Body of pancreas (tissue), 4 donors: ENCODE measurements around the gene TNFAIP2.

Experiments used
- POLR2A ChIP-seq, 3 donors: fragments of 450-650 bp; IDR thresholded peaks; one replicate each; pipeline ENCODE4 v1.6.1; 2016; ENCODE audit warnings: antibody characterized with exemption in 3 of 3, mild to moderate bottlenecking in 2 of 3
- TF ChIP-seq, protein P1 (sequence below), 7 experiments: fragments of 450-650 bp in 4 of 7; fragments of 200-600 bp in 3 of 7; sonication (generic) in 3 of 7; IDR thresholded peaks; one replicate each; pipeline ENCODE4 v1.5.1; 2016 to 2019; ENCODE audit warnings: antibody characterized with exemption in 7 of 7

DNA sequence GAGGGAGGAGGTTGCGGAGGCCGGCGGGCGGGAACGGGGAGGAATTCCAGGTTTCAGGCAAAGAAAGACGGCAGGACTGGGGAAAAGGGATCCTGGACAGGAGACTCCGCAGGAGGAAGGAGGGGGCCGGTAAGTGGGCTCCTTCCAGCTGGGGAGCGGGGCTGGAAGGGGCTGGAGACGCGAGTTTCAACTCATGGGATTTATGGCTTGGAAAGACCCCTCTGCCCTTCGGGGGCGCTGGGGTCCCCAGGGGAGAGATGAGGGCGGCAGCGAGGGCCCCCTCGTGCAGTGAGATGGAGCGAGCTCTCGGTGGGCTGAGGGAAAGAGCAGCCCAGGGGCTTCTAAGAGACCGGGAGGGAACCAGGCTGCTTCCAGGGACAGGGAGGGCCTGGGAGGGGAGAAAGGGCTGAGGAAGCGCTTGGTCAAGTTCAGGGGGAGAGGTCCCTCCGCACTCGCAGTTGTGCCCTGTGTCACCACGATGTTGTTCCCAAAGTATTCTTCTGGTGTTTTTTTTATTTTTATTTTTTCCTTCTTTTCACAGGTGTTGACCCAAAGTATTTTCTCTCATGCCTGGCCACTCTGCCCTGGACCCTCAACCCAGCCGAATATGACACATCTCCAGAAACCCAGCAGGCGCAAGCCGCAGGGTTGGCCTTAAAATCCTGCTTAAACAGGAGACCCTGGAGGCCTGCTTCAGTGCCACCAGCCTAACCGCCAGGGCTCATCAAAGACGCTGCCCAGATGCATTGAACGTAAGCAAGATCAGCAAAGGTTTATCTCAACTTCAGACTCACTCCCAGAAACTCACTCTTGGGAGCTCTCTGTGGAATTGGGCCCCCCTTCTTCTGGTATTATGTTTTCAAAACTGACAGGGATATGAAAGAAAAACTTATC, 16.1 kb downstream of the TNFAIP2 start:
- TF ChIP-seq, protein P1, sequence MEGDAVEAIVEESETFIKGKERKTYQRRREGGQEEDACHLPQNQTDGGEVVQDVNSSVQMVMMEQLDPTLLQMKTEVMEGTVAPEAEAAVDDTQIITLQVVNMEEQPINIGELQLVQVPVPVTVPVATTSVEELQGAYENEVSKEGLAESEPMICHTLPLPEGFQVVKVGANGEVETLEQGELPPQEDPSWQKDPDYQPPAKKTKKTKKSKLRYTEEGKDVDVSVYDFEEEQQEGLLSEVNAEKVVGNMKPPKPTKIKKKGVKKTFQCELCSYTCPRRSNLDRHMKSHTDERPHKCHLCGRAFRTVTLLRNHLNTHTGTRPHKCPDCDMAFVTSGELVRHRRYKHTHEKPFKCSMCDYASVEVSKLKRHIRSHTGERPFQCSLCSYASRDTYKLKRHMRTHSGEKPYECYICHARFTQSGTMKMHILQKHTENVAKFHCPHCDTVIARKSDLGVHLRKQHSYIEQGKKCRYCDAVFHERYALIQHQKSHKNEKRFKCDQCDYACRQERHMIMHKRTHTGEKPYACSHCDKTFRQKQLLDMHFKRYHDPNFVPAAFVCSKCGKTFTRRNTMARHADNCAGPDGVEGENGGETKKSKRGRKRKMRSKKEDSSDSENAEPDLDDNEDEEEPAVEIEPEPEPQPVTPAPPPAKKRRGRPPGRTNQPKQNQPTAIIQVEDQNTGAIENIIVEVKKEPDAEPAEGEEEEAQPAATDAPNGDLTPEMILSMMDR (IDR thresholded peaks at IDR 0.05): no peak
- no peak for TF ChIP-seq POLR2A (IDR thresholded peaks at IDR 0.05)
